T-helper 2 cell (primary cell): ENCODE measurements around the gene CRABP1.

Source experiments
- DNase-seq, 5 experiments: peaks; one replicate each; pipeline versions ENCODE4 v3.0.0 to v3.0.0-alpha.2; 2012 to 2022

The CRABP1 gene

DNA sequence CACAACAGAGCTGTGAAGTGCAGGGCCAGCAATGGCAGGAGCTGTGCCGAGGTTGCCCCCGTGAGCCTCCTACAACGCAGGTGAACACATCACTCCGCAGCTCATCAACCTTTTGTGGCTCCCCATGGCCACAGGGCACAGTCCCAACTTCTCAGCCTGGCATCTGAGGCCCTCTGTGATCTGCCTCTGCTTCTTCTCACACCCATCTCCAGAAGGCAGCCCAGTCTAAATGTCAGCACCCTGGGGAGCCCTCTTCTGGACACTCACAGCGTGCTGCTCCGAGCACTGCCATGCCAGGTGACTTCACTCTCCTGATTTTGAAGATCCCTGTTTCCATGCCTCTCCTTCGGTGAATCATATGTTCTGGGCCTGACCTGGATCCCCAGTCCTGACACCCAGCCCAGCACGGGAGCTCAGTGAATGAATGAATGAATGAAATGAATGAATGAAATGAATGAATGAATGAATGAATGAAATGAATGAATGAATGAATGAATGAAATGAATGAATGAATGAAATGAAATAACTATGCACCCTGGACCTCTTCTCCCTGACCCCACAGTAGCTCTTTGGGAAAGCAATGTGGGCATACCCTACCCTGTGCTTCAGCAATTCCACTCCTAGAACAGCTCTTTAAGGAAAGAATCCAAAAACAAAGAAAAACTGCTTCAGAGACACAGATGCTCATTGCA is 22.9 kb upstream of the CRABP1 start:
- no peak for DNase-seq

DNA sequence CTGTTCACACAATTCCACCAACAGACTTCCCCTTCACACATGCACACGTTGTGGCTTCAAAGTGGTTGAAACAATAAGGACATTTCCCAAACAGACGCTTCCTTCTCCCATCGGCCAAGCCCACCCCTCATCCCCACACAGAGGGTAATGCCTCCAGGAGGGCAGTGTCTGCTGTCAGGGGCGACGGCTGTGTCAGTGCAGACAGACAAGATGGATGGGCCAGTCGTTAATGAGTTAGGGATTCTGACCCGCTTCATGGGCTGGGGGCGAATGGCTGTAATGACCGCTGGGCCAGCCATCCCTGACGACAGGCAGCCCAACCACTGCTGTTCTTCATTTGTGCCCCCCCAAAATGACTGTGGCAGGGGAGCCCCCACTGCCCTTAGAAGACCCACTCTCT is 20.6 kb upstream of the CRABP1 start:
- no peak for DNase-seq

DNA sequence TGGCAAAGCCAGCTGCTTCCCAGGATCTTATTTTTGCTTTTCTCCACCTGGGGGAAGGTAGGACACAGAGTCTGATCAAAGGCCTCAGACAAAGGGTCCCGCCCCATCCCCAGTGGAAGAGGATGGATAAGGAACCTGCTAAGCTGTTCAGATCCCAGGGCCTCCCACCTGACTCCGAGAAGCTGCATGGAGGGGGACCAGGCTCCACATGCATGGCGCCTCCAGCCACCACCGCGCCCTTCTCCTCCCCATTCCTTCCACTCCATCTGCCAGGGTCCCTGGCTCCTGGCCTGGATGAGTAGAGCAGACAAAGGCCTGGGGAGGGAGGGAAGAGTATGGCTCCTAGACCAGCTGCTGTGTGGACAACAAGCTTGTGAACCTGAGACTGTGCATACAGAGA is 20.0 kb upstream of the CRABP1 start:
- DNase-seq: no peak

DNA sequence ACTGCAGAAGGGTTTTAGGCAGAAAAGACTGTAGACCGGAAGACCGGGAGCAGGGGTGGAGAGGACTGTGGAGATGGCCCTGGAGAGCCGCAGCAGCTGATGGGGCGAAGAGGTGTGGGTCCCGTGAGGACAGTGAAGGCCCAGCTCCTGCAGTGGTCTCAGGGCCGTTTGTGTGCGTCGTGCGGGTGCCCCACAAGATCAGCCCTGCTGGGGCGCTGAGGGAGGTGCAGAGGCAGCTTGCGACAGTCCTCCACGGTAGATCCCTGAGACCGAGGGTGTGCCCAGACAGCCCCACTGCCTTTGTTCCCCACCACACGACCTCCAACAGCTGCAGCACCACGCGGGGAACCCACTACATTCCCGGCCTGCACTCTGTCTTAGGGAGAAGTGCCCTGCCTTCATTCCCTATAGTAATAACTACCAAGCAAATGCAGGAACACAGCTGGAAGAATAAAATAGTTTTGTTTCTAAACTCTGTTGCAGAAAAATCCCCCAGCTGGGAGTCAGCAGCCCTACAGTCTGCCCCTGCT is 19.0 kb upstream of the CRABP1 start:
- DNase-seq: no peak

DNA sequence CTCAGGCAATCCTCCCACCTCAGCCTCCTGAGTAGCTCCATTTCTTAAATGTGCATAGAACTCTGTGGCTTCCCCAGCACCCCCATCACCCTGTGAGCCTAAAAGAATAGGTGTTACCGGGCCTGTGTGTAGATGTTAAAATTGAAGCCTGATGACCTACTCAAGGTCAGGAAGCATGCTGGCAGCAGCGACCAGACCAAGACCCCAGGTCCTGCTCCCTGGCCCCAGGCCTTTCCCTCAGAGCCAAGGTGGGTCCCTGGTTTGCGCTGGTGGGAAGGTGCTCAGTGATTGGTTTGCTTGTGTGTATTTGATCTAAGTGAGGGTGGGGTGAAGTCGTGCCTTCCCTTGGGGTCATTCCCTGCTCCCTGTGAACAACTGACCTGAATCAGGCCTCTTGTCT is 18.4 kb upstream of the CRABP1 start:
- no peak for DNase-seq

DNA sequence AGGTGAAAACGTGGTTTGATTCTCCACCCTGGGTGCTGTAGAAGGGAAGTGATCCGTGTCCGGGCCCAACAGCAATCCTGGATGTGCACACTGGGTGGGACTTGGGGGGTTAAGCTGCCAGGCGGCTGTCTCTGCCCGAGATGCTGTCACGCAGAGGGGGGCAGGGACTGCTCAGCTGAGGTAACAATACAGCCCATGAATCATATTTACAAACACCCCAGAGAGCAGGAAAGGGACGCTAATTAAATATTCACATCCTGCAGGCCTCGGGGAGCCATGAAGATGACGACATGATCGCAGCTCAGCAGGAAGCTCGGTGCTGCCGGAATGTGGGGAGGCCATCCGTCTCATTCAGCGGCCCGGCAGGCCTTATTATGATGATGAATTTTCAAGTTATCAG is 17.9 kb upstream of the CRABP1 start:
- DNase-seq: no peak

DNA sequence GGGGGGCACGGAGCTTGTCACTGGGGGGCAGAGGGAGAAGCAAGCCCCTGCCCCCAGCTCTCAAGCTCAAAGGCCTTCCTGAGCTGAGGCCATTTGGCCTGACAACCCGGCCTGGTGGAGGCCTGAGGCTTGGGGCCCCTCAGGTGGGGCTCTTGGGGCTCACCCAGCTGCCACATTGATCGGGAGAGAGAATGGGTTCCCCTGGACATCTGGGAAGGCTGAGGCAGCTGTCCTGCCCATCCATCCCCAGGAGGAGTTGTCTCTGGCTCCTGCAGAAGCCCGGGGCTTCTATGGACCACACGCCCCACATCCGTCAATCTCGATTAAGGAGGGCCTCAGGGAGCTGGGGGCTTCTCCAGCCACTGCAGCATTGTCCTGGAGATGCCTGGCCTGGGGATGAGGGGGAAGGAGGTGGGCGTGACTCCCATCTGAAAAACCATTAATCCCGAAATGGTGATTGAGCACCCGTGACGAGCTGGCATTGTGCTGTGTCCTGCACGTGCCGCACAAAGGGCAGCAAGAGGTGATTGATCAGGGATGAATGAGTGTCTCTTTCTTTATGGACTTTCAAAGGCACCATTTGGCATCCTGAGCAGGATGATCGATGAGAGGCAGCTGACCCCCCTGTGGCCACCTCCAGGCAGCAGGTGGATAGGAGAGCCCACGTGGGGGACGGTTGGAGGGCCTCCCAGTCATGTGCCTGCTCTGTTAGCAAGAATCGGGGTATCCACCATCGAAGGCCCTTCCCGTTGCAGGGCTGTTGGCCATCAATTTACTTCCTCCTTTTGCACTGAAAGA is 17.2 kb upstream of the CRABP1 start:
- DNase-seq: no peak

DNA sequence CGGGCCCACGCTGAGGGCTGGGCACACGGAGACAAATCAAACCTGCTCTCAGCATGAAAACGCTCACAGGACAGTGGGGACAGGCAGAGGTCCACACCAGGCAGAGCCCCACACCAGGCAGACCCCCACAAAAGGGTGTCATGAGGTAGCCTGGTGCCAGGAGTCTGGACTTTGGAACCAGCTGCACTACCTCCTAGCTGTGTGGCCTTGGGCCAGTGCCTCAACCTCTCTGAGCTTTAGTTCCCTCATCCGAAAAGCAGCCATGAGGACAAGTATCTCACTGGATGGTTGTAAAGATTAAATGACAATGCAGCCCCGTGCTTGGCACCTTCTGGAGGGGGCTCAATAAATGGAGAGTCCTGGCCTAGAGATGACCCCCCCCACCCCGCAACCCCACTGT is 16.5 kb upstream of the CRABP1 start:
- no peak for DNase-seq

DNA sequence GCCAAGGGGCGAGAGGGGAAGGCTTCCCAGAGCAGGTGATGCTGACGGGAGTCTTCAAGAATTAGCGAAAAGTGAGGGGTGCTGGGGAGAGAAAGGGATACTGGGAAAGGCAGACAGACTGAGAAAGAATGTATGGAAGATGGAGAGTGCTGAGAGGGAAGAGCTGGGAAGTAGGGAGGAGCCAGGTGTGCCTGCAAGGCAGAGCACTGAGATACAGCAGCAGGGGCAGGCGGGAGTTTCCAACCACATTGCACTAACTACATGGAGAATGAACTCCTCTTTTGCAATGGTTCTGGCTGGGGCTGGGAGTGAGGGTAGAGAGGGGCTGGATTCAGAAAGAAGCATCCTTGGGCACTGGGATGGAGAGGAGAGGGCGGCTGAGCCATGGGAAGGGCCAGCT is 16.0 kb upstream of the CRABP1 start:
- no peak for DNase-seq

DNA sequence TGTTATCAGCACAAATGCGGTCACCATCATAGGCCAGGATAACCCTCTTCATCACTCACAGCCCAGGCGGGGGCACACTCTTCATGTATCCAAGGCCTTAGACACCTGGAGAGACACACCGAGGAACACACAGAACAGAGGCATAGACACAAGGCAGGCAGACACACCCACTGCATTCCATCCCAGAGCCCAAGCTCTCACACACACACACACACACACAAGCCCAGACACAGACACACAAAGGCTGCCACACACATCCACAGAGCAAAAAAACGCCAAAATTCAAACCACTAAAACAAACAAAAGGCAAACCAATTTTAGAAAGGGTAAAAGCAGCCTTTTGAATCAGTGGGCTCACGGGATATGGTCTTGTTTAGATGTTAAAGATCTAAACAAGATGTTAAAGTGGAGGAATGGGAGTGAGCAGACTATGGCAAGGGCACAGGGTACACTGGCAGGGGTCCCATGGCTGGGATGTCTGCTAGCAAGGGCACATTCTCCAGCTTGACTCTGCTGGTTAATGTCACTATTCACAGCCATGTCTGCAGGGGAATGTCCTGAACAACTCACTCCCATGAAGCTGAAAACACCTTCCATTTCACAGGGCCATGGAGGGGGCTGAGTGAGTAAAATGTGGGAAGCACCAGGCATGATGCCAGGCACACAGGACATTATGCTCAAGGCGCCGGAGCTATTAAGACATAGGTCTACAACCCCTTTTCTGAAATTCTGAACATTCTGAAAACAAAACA is 14.9 kb upstream of the CRABP1 start:
- no peak for DNase-seq

DNA sequence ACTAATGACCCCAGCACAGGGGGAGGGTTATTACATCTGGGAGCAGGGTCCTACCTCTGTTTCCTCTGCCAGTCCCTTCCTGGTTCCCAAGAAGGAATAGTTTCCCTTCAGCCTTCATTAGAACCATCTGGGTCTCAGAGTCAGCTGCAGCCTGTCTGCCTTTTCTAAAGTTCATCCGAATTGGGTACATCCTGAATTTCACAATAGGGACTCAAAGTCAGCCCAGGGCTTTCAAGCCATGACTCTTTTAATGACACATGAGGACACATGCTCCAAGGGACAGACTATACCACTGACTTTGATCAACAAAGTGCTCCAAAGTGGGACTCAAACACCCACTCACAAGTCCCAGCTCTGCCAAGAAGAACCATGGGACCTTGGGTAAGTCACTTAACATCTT is 12.7 kb upstream of the CRABP1 start:
- DNase-seq: no peak

DNA sequence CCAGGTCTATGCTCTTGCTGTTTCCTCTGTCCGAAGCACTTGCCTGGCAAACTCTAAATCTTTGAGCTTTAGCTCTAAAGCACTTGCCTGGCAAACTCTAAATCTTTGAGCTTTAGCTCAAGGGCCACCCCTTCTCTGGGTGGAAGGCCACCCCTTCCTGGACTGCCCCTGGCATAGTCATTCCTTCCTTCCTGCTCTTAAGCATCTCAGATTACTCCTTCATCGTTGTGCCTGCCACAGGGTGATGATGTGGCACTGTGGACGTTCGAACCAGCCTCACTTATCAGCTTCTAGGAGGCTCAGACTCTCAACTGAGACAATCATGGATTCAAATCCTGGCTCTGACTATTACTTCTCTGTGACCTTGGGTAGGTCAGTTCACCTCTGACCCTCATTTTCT is 10.5 kb upstream of the CRABP1 start:
- peak in 1 of 5 experiments; percentile 24 for DNase-seq

DNA sequence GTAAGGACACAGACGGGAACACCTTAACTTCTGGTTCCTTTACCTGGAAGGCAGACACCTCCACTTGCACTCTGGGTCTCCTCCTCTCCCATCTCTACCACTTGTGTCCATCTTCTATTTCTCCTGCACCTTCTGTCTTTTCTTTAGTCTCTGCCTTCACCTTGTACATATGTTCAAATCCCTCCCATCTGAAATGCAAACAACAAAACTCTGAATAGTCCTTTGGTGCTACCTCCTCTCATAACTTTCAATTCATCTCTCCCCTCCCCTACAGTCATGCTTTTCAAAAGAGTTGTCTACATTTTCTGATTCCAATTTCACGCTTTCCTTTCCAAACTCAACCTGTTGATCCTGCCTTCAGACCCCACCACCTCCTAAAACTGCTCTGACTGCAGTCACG is 5.3 kb upstream of the CRABP1 start:
- no peak for DNase-seq

DNA sequence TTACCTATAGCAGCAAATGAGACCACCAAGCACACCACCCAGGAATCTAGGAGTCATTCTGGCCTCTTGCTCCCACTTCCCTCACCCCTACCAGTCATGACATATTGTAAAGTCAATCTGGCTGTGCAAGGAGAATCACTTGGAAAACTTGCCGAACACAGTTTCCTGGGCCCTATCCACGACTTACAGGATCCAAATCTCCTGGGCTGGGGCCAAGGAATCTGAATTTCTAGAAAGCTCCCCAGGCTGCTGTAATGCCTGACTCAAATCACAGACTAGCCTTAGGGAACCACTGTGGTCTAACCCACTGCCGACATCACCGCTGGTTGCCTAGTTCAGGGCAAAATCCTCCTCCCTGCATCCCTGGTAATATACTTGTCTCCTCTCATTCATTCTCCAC is 4.2 kb upstream of the CRABP1 start:
- no peak for DNase-seq

DNA sequence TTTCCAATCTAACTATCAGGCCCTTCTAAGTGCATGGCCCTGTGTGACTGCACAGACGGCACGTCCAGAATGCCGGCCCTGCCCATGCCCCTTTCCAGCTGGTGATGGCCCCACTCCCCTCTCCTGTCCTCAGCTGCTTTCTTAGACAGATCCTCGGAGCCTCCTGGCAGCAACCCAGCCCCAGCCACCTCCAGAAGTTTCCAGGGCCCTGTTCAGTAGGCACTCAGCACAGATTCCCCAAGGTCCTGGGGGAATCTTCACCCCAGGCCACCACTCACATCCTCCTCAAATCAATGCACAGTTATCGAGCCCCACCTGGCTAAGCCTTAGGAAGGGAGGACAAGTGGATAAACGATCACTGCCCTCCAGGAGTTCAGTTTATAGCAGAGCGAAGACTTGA is 1.4 kb upstream of the CRABP1 start:
- DNase-seq: no peak

DNA sequence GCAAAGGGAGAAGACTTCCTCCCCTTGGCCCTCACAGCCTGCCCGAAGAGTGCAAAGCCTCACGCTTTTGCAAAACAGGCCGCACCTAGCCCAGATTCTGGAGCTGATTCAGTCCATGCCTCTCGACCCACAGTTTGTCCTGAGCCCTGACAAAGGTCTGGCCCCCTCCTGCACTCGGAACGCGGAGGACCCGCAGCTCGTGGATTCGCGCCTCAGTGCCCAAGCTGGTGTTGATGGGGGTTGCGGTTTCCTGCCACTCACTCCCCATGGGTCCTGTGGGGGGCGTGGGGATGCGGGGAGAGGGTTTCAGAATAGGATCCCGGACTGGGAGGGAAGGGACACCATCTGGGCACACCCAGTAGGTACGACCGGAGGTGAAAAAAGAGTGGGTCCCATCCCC is 594 bp upstream of the CRABP1 start:
- no peak for DNase-seq

DNA sequence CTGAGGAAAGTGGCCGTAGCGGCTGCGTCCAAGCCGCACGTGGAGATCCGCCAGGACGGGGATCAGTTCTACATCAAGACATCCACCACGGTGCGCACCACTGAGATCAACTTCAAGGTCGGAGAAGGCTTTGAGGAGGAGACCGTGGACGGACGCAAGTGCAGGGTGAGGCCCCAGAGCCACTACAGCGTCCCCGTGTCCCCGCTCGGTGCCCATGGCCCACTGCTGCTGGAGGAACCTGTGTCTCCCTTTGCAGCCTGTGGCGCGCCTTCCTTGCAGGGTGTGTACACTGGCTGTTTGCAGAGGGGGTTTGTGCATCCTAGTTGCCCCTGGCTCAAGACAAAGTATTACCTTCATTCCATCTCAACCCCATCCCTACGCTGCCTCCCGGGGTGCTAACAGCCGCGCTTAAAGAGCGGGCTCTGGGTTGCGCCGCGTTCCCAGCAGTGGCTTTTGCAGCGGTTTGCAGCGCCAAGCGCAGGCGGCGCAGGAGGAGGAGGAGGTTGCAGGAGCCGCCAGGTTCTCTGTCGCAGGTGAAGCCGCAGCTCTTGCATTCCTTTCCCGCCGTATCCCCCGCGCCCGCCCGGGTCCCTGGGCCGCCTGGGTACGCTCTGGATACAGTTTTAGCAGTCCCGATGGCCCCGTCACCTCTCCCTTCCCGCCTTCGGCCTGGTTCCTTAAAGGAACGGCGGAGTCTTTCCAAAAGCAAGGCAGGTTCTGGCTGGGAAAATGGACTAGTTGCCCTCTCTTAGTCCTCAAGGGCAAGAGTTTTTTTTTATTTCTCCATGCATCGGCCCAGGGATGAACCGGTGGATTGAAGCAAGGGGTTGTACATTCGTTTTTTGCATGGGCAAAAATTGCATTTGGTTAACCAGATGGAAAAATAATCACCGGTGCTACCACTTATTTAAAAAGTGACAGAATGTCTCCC is 1.2 kb downstream of the CRABP1 start:
- no peak for DNase-seq

DNA sequence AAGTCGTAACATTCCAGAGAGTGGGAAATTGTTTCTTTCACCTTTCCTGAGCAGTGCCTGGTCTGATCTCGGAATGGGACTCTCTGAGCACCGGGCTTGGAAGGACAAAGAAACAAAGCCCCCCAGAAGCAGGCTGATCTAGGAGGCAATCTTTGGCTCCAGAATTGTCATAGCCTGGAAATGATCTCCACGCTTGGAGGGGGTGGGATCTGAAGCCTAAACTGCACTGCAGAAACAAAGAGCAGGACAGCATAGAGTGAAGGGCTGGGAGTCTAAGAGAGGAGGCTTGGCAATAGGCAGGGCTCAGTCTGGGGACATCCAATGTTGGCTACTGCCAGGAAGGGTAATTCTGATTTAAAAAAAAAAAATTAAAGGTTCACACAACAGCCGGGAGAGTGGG is 1.9 kb downstream of the CRABP1 start:
- no peak for DNase-seq

DNA sequence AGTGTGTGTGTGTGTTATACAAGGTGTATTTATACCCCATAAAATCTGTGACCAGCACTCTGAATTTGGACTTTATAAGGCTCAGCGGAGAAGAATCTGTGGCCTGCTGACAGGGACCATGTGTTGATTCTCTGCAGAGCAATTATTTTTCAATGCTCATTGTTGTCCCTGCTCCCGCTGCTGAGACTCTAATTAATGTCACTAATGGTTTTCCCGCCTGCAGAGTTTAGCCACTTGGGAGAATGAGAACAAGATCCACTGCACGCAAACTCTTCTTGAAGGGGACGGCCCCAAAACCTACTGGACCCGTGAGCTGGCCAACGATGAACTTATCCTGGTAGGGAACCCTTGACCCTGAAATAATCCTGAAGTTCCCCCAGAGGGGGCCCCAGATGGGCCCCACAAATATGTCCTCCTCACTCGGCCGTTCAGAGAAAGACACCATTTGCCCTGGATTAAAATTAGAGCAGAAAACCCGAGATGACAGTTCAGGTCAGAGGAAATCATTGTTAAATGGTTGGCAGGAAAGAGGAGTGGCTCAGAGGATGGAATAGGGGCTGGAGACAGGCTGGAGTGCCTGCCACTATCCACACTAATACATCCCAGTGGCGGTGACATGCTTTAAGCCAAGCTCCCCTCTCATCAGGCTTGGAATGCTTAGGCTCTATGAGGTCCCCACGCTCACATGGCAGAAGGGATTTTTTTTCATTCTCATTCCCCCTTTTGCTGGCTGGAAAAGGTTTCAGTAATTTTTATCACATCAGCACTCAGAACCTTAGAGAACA is 3.3 kb downstream of the CRABP1 start:
- no peak for DNase-seq

DNA sequence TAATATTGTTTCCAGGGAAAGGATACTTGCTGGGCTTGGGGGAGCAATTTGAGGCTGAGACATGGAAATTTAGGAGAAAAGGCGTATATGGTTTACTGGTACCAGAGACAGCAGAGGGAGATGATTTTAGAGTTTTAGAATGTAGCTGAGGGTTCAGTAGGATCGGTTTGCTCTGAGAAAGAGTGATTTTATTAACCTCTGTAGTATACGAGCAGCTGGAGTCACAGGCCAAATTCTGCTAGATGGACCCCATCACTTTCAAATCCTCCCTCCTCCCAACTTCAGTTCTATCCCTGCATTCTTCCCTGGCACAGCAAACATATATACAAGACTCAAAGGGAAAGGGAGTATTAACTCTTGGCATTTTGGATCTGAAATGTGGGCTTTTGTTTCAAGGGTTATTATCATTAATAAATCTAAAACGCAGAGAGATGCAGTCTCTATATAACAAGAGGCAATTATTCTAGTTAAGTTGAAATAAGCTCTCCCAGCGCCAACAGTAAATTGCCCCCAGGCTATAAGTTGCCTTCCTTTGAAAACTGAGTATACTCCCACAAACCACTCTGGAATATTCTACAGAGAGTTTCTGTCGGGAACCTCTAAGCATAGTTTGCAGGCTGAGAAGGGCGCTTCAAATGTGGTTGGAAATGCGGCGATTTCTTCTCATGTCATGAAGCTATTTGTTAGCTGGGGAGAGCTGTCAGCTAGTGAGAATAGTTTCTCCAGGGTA is 5.4 kb downstream of the CRABP1 start:
- no peak for DNase-seq
